MM.1S (cell line): Measurements from ENCODE around the gene ZMIZ1.

Source experiments
- CTCF ChIP-seq: fragments of 300-600 bp; sonication (generic); IDR thresholded peaks from 2 replicates; pipeline ENCODE4 v1.5.1; 2016; ENCODE audit warnings: antibody characterized with exemption, low read length, mixed read lengths
- EZH2 ChIP-seq: fragments of 300-600 bp; sonication (generic); optimal IDR thresholded peaks from 2 replicates; pipeline ENCODE3; 2017; ENCODE audit warnings: low read depth, mild to moderate bottlenecking, antibody characterized with exemption, low read length, mixed read lengths
- EZH2phosphoT487 ChIP-seq: fragments of 300-600 bp; sonication (generic); IDR thresholded peaks from 2 replicates; pipeline ENCODE4 v1.6.1; 2018; ENCODE audit warnings: antibody characterized with exemption, low read length

GRCh38 chr10:79238606-79239005, 169.8 kb downstream of the ZMIZ1 start:
- TF ChIP-seq CTCF (no peak), EZH2phosphoT487 (no peak), EZH2 (no peak)
